HFFc6 (cell line): ENCODE measurements around the gene PCDH9. TPM values are rescaled to one million over a fixed set of nuclear protein-coding genes. Genes with fewer than 3 reads are reported as not detected.

ENCODE experiments used
- DNase-seq: peaks from one replicate; pipeline ENCODE4 v3.0.0-alpha.2; 2018
- H3K27ac Mint-ChIP-seq: 2 replicates; pipeline ENCODE4 v1.8.0; 2020; ENCODE audit warnings: mild to moderate bottlenecking, mixed read lengths
- H3K27me3 Mint-ChIP-seq: 2 replicates; pipeline ENCODE4 v1.8.0; 2021; ENCODE audit warnings: mild to moderate bottlenecking, moderate library complexity, mixed read lengths; ENCODE audit not compliant: insufficient read depth
- H3K36me3 Mint-ChIP-seq: 2 replicates; pipeline ENCODE4 v1.8.0; 2021; ENCODE audit warnings: low read depth, mixed read lengths
- H3K4me1 Mint-ChIP-seq: 2 replicates; pipeline ENCODE4 v1.8.0; 2020; ENCODE audit warnings: low read depth, mixed read lengths
- H3K4me3 Mint-ChIP-seq: 2 replicates; pipeline ENCODE4 v1.8.0; 2020; ENCODE audit warnings: mild to moderate bottlenecking, moderate library complexity, mixed read lengths
- H3K9me3 Mint-ChIP-seq: 2 replicates; pipeline ENCODE4 v1.8.0; 2020; ENCODE audit warnings: mild to moderate bottlenecking, mixed read lengths
- CTCF ChIP-seq: fragments of 200-600 bp; sonication (generic); IDR thresholded peaks from 2 replicates; pipeline ENCODE4 v1.5.0; 2021; ENCODE audit warnings: antibody characterized with exemption, mild to moderate bottlenecking
- total RNA-seq, 6 experiments: library from RNA; stranded (reverse); fragmentation: NEBNext Ultra II Directional; extraction: Animal tissue kit (Norgen Biotek cat#: 25700); gene quantifications; 2 replicates in 1 of 6; 3 replicates in 5 of 6; pipeline ENCODE4 v1.2.3, GENCODE V29; 2021

The PCDH9 gene
- total RNA-seq, 6 experiments from 2014 or later = 2.0 to 6.7 (median 2.6) TPM

GRCh38 chr13:66353664-66354063 is 876.5 kb downstream of the PCDH9 start:
- Mint-ChIP-seq H3K9me3 (no peaks in the 10 kb centered on the region), H3K27ac (no peak overlapping the region), H3K4me1 (no peaks in the 10 kb centered on the region; the same call in 1 of the 2 replicates), H3K4me3 (no peak overlapping the region), H3K36me3 (no peaks in the 10 kb centered on the region), H3K27me3 (no peaks in the 10 kb centered on the region)
- DNase-seq = no peak
- no peak for TF ChIP-seq CTCF

- no peaks in the 10 kb centered on the region for H3K36me3 Mint-ChIP-seq
- DNase-seq = no peak
- no peaks in the 10 kb centered on the region for H3K27me3 Mint-ChIP-seq
- no peak overlapping the region for H3K4me3 Mint-ChIP-seq
- no peaks in the 10 kb centered on the region for H3K9me3 Mint-ChIP-seq
- TF ChIP-seq CTCF = no peak
- H3K4me1 Mint-ChIP-seq = peaks cover 13% of the 10 kb centered on the region
- H3K27ac Mint-ChIP-seq = no peak overlapping the region
Observed at GRCh38 chr13:66349966-66350365, 880.2 kb downstream of the PCDH9 start.

GRCh38 chr13:66348745-66349690 is 881.1 kb downstream of the PCDH9 start:
- Mint-ChIP-seq H3K4me3 (no peak overlapping the region), H3K27me3 (no peaks in the 10 kb centered on the region), H3K4me1 (peaks cover 13% of the 10 kb centered on the region), H3K9me3 (no peaks in the 10 kb centered on the region), H3K36me3 (no peaks in the 10 kb centered on the region), H3K27ac (no peak overlapping the region)
- no peak for DNase-seq
- no peak for TF ChIP-seq CTCF

GRCh38 chr13:66347486-66348117 is 882.5 kb downstream of the PCDH9 start:
- no peak for TF ChIP-seq CTCF
- H3K27ac Mint-ChIP-seq = no peak overlapping the region
- no peaks in the 10 kb centered on the region for H3K9me3 Mint-ChIP-seq
- no peak overlapping the region for H3K4me3 Mint-ChIP-seq
- H3K4me1 Mint-ChIP-seq = peaks cover 13% of the 10 kb centered on the region
- no peak for DNase-seq
- H3K27me3 Mint-ChIP-seq = no peaks in the 10 kb centered on the region
- H3K36me3 Mint-ChIP-seq = no peaks in the 10 kb centered on the region; the same call in 1 of the 2 replicates

GRCh38 chr13:66345971-66346370 is 884.2 kb downstream of the PCDH9 start:
- Mint-ChIP-seq H3K27me3 (no peaks in the 10 kb centered on the region), H3K36me3 (no peaks in the 10 kb centered on the region; the same call in 1 of the 2 replicates), H3K4me3 (no peak overlapping the region), H3K4me1 (peaks cover 20% of the 10 kb centered on the region), H3K9me3 (no peaks in the 10 kb centered on the region), H3K27ac (no peak overlapping the region)
- TF ChIP-seq CTCF = no peak
- no peak for DNase-seq
